ENCODE measurements around the gene PRPSAP2.

GRCh38 chr17:18854956-18855355, 3.0 kb upstream of the PRPSAP2 start:
- no peak for TF ChIP-seq EZH2phosphoT487 (IDR thresholded peaks at IDR 0.05; ENCODE audit: low read depth)
- no peak for TF ChIP-seq CTCF (IDR thresholded peaks at IDR 0.05; ENCODE audit: low read depth, low read length)

Data from OCI-LY3 (cell line).